PC-3 (cell line): ENCODE data around the gene SNX27. TPM values are rescaled to one million over a fixed set of nuclear protein-coding genes. Genes with fewer than 3 reads are reported as not detected.
A peak's percentile ranks its signal among the peaks of the same experiment; 100 is the strongest.

Experiments used
- ATAC-seq: fragments of 200-7000 bp; cut with Tn5 transposase; 2 replicates; pipeline ENCODE4 v1.9.1; 2020; ENCODE audit warnings: mild to moderate bottlenecking, moderate library complexity
- BruUV-seq: library from RNA; stranded (reverse); fragments of 400-500 nt; replicated peaks from 2 replicates; lab custom pipeline; 2021; lab: Mats Ljungman, UMichigan
- CTCF ChIA-PET: fragments of 300-600 bp; sonication (Branson Sonifier 250); formaldehyde crosslinking; loops from one replicate; lab custom pipeline; 2022; ENCODE audit warnings: antibody characterized with exemption; lab: Charles Lee
- POLR2A ChIA-PET: fragments of 300-600 bp; sonication (Branson Sonifier 250); formaldehyde crosslinking; loops from one replicate; lab custom pipeline; 2022; ENCODE audit warnings: antibody characterized with exemption; ENCODE audit not compliant: unreplicated experiment; lab: Charles Lee
- DNase-seq: peaks from one replicate; pipeline ENCODE4 v3.0.0-alpha.2; 2015
- H2AFZ ChIP-seq: fragments of 300-600 bp; sonication (generic); 2 replicates; pipeline ENCODE4 v1.6.0; 2016; ENCODE audit warnings: antibody characterized with exemption, low read length
- H3F3A ChIP-seq: fragments of 300-600 bp; sonication (generic); one replicate; pipeline ENCODE4 v1.6.0; 2017; ENCODE audit warnings: antibody characterized with exemption, low read length, control low read depth, mild to moderate bottlenecking; ENCODE audit not compliant: unreplicated experiment
- H3K27ac ChIP-seq: fragments of 300-600 bp; sonication (generic); 2 replicates; pipeline ENCODE4 v1.5.1; 2016; ENCODE audit warnings: mild to moderate bottlenecking, low read length
- H3K27me3 ChIP-seq: fragments of 300-600 bp; sonication (generic); 2 replicates; pipeline ENCODE4 v1.6.1; 2016; ENCODE audit warnings: low read length, mixed read lengths
- H3K36me3 ChIP-seq: fragments of 300-600 bp; sonication (generic); 2 replicates; pipeline ENCODE4 v1.6.1; 2016; ENCODE audit warnings: low read depth, mixed run types, low read length, mixed read lengths
- H3K4me1 ChIP-seq: fragments of 300-600 bp; sonication (generic); 2 replicates; pipeline ENCODE4 v1.5.1; 2016; ENCODE audit warnings: low read length; ENCODE audit not compliant: insufficient read depth
- H3K4me2 ChIP-seq: fragments of 300-600 bp; sonication (generic); 2 replicates; pipeline ENCODE4 v1.6.0; 2016; ENCODE audit warnings: low read length
- H3K4me3 ChIP-seq: fragments of 300-600 bp; sonication (generic); 2 replicates; pipeline ENCODE4 v1.5.1; 2016; ENCODE audit warnings: mild to moderate bottlenecking, low read length, mixed read lengths
- H3K79me2 ChIP-seq: fragments of 300-600 bp; sonication (generic); 2 replicates; pipeline ENCODE4 v1.6.1; 2017; ENCODE audit warnings: low read length, mixed read lengths
- H3K9ac ChIP-seq: fragments of 300-600 bp; sonication (generic); 2 replicates; pipeline ENCODE4 v1.6.0; 2016; ENCODE audit warnings: mild to moderate bottlenecking, low read length
- H3K9me2 ChIP-seq: fragments of 300-600 bp; sonication (generic); replicated peaks from 2 replicates; pipeline ENCODE4 v1.6.1; 2016; ENCODE audit warnings: mixed run types, low read length, mixed read lengths
- H3K9me3 ChIP-seq: fragments of 300-600 bp; sonication (generic); 2 replicates; pipeline ENCODE4 v1.6.1; 2016; ENCODE audit warnings: low read length, mixed read lengths
- H4K20me1 ChIP-seq: fragments of 300-600 bp; sonication (generic); 2 replicates; pipeline ENCODE4 v1.6.1; 2016; ENCODE audit warnings: low read length, mixed read lengths
- CTCF ChIP-seq: fragments of 300-600 bp; sonication (generic); conservative IDR thresholded peaks from 2 replicates; pipeline ENCODE4 v1.5.1; 2017; ENCODE audit warnings: antibody characterized with exemption, low read depth, mild to moderate bottlenecking, low read length
- EZH2 ChIP-seq: fragments of 300-600 bp; sonication (generic); IDR thresholded peaks from one replicate; pipeline ENCODE4 v1.6.1; 2017; ENCODE audit warnings: antibody characterized with exemption, mild to moderate bottlenecking, low read length; ENCODE audit not compliant: unreplicated experiment
- EZH2phosphoT487 ChIP-seq: fragments of 300-600 bp; sonication (generic); IDR thresholded peaks from 2 replicates; pipeline ENCODE4 v1.6.1; 2018; ENCODE audit warnings: mild to moderate bottlenecking, antibody characterized with exemption, low read length, borderline replicate concordance
- intact Hi-C: fragments of 100-400 bp; cut with micrococcal nuclease; formaldehyde crosslinking; loops from 2 replicates; pipeline ENCODE4 v1.9.0; 2023
- total RNA-seq: library from RNA; depleted of rRNA; stranded (reverse); fragments of >200 nt; gene quantifications from 2 replicates; pipeline ENCODE4 v1.2.3, GENCODE V29; 2014

Gene SNX27
- total RNA-seq, 1 experiment from 2014 or later, result 25.1 TPM

- H3K9me2 ChIP-seq, result no peaks in the 10 kb centered on the region
- intact Hi-C loops, result loop anchor here (1.0 to 10.0 kb wide), 3 partner anchors 64 to 379 kb away; partner anchors contain the start of genes C2CD4D, RORC and S100A10
- no TSS peak for BruUV-seq
- ChIA-PET POLR2A (interaction anchor here (0.8 kb wide), 1 partner anchor 102 kb away, joined by 8 read pairs; no protein-coding TSS in a partner anchor), CTCF (interaction anchor here (0.7 kb wide), 1 partner anchor 1722 kb away, joined by 5 read pairs; no protein-coding TSS in a partner anchor)
- H3K27me3 ChIP-seq, result no peaks in the 10 kb centered on the region
- H3K36me3 ChIP-seq, result no peaks in the 10 kb centered on the region
- peaks cover 9% of the 10 kb centered on the region for H3F3A ChIP-seq
- no peak overlapping the region for H3K9ac ChIP-seq
- H3K79me2 ChIP-seq, result peaks cover 82% of the 10 kb centered on the region
- TF ChIP-seq EZH2phosphoT487, result no peak
- TF ChIP-seq CTCF, result no peak
- no peak for TF ChIP-seq EZH2
- no peaks in the 10 kb centered on the region for H3K9me3 ChIP-seq
- peaks cover 3% of the 10 kb centered on the region; the same call in 1 of the 2 replicates for H4K20me1 ChIP-seq
- ATAC-seq (no peak), DNase-seq (peak; percentile 39)
- H3K27ac ChIP-seq, result peak overlapping the region; percentile 24
- no peak overlapping the region for H2AFZ ChIP-seq
- H3K4me2 ChIP-seq, result peak overlapping the region; percentile 59
- H3K4me1 ChIP-seq, result peaks cover 64% of the 10 kb centered on the region
- H3K4me3 ChIP-seq, result peak overlapping the region; percentile 31; the same call in 1 of the 2 replicates
Measured at GRCh38 chr1:151615711-151616504, 4.1 kb downstream of the SNX27 start.

GRCh38 chr1:151616505-151616849, 4.6 kb downstream of the SNX27 start:
- ChIA-PET CTCF (no interaction called here), POLR2A (interaction anchor here (0.8 kb wide), 1 partner anchor 102 kb away, joined by 8 read pairs; no protein-coding TSS in a partner anchor)
- DNase-seq (peak; percentile 73), ATAC-seq (peak; percentile 29)
- H3K79me2 ChIP-seq, result peaks cover 88% of the 10 kb centered on the region
- H3K4me1 ChIP-seq, result peaks cover 58% of the 10 kb centered on the region
- intact Hi-C loops, result loop anchor here (1.0 to 10.0 kb wide), 3 partner anchors 64 to 378 kb away; partner anchors contain the start of genes C2CD4D, RORC and S100A10
- H3K36me3 ChIP-seq, result no peaks in the 10 kb centered on the region
- H3K9me2 ChIP-seq, result no peaks in the 10 kb centered on the region
- no peak for TF ChIP-seq EZH2
- no peak for TF ChIP-seq EZH2phosphoT487
- H3F3A ChIP-seq, result peaks cover 9% of the 10 kb centered on the region
- H3K4me2 ChIP-seq, result peak overlapping the region; percentile 59
- no peak overlapping the region for H2AFZ ChIP-seq
- BruUV-seq, result no TSS peak
- H3K27ac ChIP-seq, result peak overlapping the region; percentile 24
- H4K20me1 ChIP-seq, result peaks cover 3% of the 10 kb centered on the region; the same call in 1 of the 2 replicates
- no peaks in the 10 kb centered on the region for H3K27me3 ChIP-seq
- no peak overlapping the region for H3K9ac ChIP-seq
- H3K9me3 ChIP-seq, result no peaks in the 10 kb centered on the region
- peak overlapping the region; percentile 47; the same call in 1 of the 2 replicates for H3K4me3 ChIP-seq

GRCh38 chr1:151618003-151618402, 6.2 kb downstream of the SNX27 start:
- no peak overlapping the region for H3K4me3 ChIP-seq
- peaks cover 89% of the 10 kb centered on the region for H3K79me2 ChIP-seq
- peaks cover 56% of the 10 kb centered on the region for H3K4me1 ChIP-seq
- intact Hi-C loops, result loop anchor here (10.0 kb wide), 2 partner anchors 217 to 377 kb away; partner anchors contain the start of genes C2CD4D, RORC and S100A10
- peaks cover 9% of the 10 kb centered on the region for H3F3A ChIP-seq
- no peaks in the 10 kb centered on the region for H3K9me3 ChIP-seq
- peaks cover 3% of the 10 kb centered on the region; the same call in 1 of the 2 replicates for H4K20me1 ChIP-seq
- BruUV-seq, result no TSS peak
- POLR2A ChIA-PET, result no interaction called here
- DNase-seq, result no peak
- H3K9me2 ChIP-seq, result no peaks in the 10 kb centered on the region
- ATAC-seq, result no peak
- no peak overlapping the region for H2AFZ ChIP-seq
- no peak overlapping the region for H3K4me2 ChIP-seq
- H3K27me3 ChIP-seq, result no peaks in the 10 kb centered on the region
- no peak overlapping the region for H3K27ac ChIP-seq
- CTCF ChIA-PET, result no interaction called here
- TF ChIP-seq EZH2phosphoT487 (no peak), CTCF (no peak), EZH2 (no peak)
- no peak overlapping the region for H3K9ac ChIP-seq
- no peaks in the 10 kb centered on the region for H3K36me3 ChIP-seq
